Measurements from ENCODE around the gene YARS1.
"Not testable (repeated sequence)": the region's sequence is repeated elsewhere in the genome, so short reads cannot be mapped to it uniquely, and the experiment has no call there.

The YARS1 gene

GRCh38 chr1:32801096-32801715, 16.0 kb downstream of the YARS1 start:
- Histone ChIP-seq H3K4me1 (no peaks in the 10 kb centered on the region), H3K9me3 (peaks cover 23% of the 10 kb centered on the region), H3K4me3 (no peak overlapping the region), H3K27ac (no peak overlapping the region), H3K27me3 (no peaks in the 10 kb centered on the region), H3K36me3 (peaks cover 95% of the 10 kb centered on the region), H4K20me1 (peaks cover 70% of the 10 kb centered on the region), H3K4me2 (no peak overlapping the region), H3K9ac (no peak overlapping the region)
- no peak for TF ChIP-seq Cebpa-rat (IDR thresholded peaks at IDR 0.05)

- no peaks in the 10 kb centered on the region for H3K27me3 ChIP-seq
- H3K4me2 ChIP-seq = no peak overlapping the region
- no peak overlapping the region for H3K9ac ChIP-seq
- no peak overlapping the region for H3K27ac ChIP-seq
- H4K20me1 ChIP-seq = peaks cover 82% of the 10 kb centered on the region
- 0 out of 2 replicates have a peak, but pooled peaks cover 5% of the 10 kb centered on the region for H3K9me3 ChIP-seq
- peaks cover 97% of the 10 kb centered on the region for H3K36me3 ChIP-seq
- H3K4me1 ChIP-seq = no peaks in the 10 kb centered on the region
- no peak for TF ChIP-seq Cebpa-rat (IDR thresholded peaks at IDR 0.05)
- H3K4me3 ChIP-seq = no peak overlapping the region
These were observed 18.3 kb downstream of the YARS1 start for GRCh38 chr1:32798679-32799416.

- Histone ChIP-seq H3K27me3 (no peaks in the 10 kb centered on the region), H4K20me1 (peaks cover 85% of the 10 kb centered on the region), H3K9ac (no peak overlapping the region), H3K36me3 (peaks cover 99% of the 10 kb centered on the region), H3K4me1 (no peaks in the 10 kb centered on the region), H3K9me3 (0 out of 2 replicates have a peak, but pooled peaks cover 4% of the 10 kb centered on the region), H3K4me2 (no peak overlapping the region), H3K4me3 (no peak overlapping the region), H3K27ac (no peak overlapping the region)
- no peak for TF ChIP-seq Cebpa-rat (IDR thresholded peaks at IDR 0.05)
These were observed 19.0 kb downstream of the YARS1 start for GRCh38 chr1:32798191-32798590.

- TF ChIP-seq Cebpa-rat (IDR thresholded peaks at IDR 0.05) = no peak
- Histone ChIP-seq H3K27me3 (no peaks in the 10 kb centered on the region), H3K4me3 (no peak overlapping the region), H3K36me3 (peaks cover 99% of the 10 kb centered on the region), H3K4me1 (no peaks in the 10 kb centered on the region), H4K20me1 (peaks cover 82% of the 10 kb centered on the region), H3K27ac (no peak overlapping the region), H3K9ac (no peak overlapping the region), H3K9me3 (no peaks in the 10 kb centered on the region), H3K4me2 (no peak overlapping the region)
These were observed 19.7 kb downstream of the YARS1 start for GRCh38 chr1:32797456-32797855.

- not testable (repeated sequence) for H3K4me1 ChIP-seq, H3K27ac ChIP-seq, H3K27me3 ChIP-seq, H3K4me2 ChIP-seq, H3K4me3 ChIP-seq, H3K9me3 ChIP-seq, H3K9ac ChIP-seq
- H4K20me1 ChIP-seq = peaks cover 81% of the 10 kb centered on the region
- peaks cover 99% of the 10 kb centered on the region for H3K36me3 ChIP-seq
These were observed 21.4 kb downstream of the YARS1 start for GRCh38 chr1:32795763-32796162.

- H3K27ac ChIP-seq = no peak overlapping the region
These were observed 25.3 kb downstream of the YARS1 start for GRCh38 chr1:32791881-32792280.

GRCh38 chr1:32789356-32789755, 27.8 kb downstream of the YARS1 start:
- Histone ChIP-seq H4K20me1 (peaks cover 73% of the 10 kb centered on the region), H3K36me3 (peaks cover 100% of the 10 kb centered on the region)
- H3K4me3 ChIP-seq, H3K27me3 ChIP-seq, H3K4me2 ChIP-seq, H3K9me3 ChIP-seq, H3K27ac ChIP-seq, H3K9ac ChIP-seq, H3K4me1 ChIP-seq: not testable (repeated sequence)

More at GRCh38 chr1:32791881-32792280, 25.3 kb downstream of the YARS1 start:
- H4K20me1 ChIP-seq = peaks cover 66% of the 10 kb centered on the region
- no peaks in the 10 kb centered on the region for H3K4me1 ChIP-seq
- peaks cover 99% of the 10 kb centered on the region for H3K36me3 ChIP-seq
- no peak for TF ChIP-seq Cebpa-rat (IDR thresholded peaks at IDR 0.05)
- no peak overlapping the region for H3K4me2 ChIP-seq
- H3K4me3 ChIP-seq = no peak overlapping the region
- H3K27me3 ChIP-seq = no peaks in the 10 kb centered on the region
- H3K9ac ChIP-seq = no peak overlapping the region
- H3K9me3 ChIP-seq = no peaks in the 10 kb centered on the region

- no peaks in the 10 kb centered on the region for H3K9me3 ChIP-seq
- H3K27me3 ChIP-seq = no peaks in the 10 kb centered on the region
- H3K36me3 ChIP-seq = peaks cover 100% of the 10 kb centered on the region
- no peak for TF ChIP-seq Cebpa-rat (IDR thresholded peaks at IDR 0.05)
- H3K9ac ChIP-seq = no peak overlapping the region
- peaks cover 74% of the 10 kb centered on the region for H4K20me1 ChIP-seq
- H3K4me3 ChIP-seq = no peak overlapping the region
- H3K4me1 ChIP-seq = no peaks in the 10 kb centered on the region
- no peak overlapping the region for H3K4me2 ChIP-seq
- H3K27ac ChIP-seq = no peak overlapping the region
These were observed 30.3 kb downstream of the YARS1 start for GRCh38 chr1:32786856-32787255.

- H3K27ac ChIP-seq = no peak overlapping the region
- no peaks in the 10 kb centered on the region for H3K9me3 ChIP-seq
- H4K20me1 ChIP-seq = peaks cover 66% of the 10 kb centered on the region
- H3K4me3 ChIP-seq = no peak overlapping the region
- H3K36me3 ChIP-seq = peaks cover 100% of the 10 kb centered on the region
- no peaks in the 10 kb centered on the region for H3K4me1 ChIP-seq
- no peak overlapping the region for H3K4me2 ChIP-seq
- no peaks in the 10 kb centered on the region for H3K27me3 ChIP-seq
- H3K9ac ChIP-seq = no peak overlapping the region
- no peak for TF ChIP-seq Cebpa-rat (IDR thresholded peaks at IDR 0.05)
These were observed 32.3 kb downstream of the YARS1 start for GRCh38 chr1:32784817-32785216.

GRCh38 chr1:32783851-32784250, 33.3 kb downstream of the YARS1 start:
- Histone ChIP-seq H3K27ac (no peak overlapping the region), H3K36me3 (peaks cover 100% of the 10 kb centered on the region)

More at GRCh38 chr1:32783851-32784250, 33.3 kb downstream of the YARS1 start:
- no peaks in the 10 kb centered on the region for H3K4me1 ChIP-seq
- H3K9ac ChIP-seq = no peak overlapping the region
- H3K4me2 ChIP-seq = no peak overlapping the region
- H3K27me3 ChIP-seq = no peaks in the 10 kb centered on the region
- peaks cover 75% of the 10 kb centered on the region for H4K20me1 ChIP-seq
- no peaks in the 10 kb centered on the region for H3K9me3 ChIP-seq
- TF ChIP-seq Cebpa-rat (IDR thresholded peaks at IDR 0.05) = no peak
- H3K4me3 ChIP-seq = no peak overlapping the region
